HFFc6 (cell line): ENCODE measurements around the gene ERBB4. TPM values are rescaled to one million over a fixed set of nuclear protein-coding genes. Genes with fewer than 3 reads are reported as not detected.
"Not testable (repeated sequence)": the region's sequence is repeated elsewhere in the genome, so short reads cannot be mapped to it uniquely, and the experiment has no call there.

Source experiments
- DNase-seq: peaks from one replicate; pipeline ENCODE4 v3.0.0-alpha.2; 2018
- H3K27ac Mint-ChIP-seq: 2 replicates; pipeline ENCODE4 v1.8.0; 2020; ENCODE audit warnings: mild to moderate bottlenecking, mixed read lengths
- H3K27me3 Mint-ChIP-seq: 2 replicates; pipeline ENCODE4 v1.8.0; 2021; ENCODE audit warnings: mild to moderate bottlenecking, moderate library complexity, mixed read lengths; ENCODE audit not compliant: insufficient read depth
- H3K36me3 Mint-ChIP-seq: 2 replicates; pipeline ENCODE4 v1.8.0; 2021; ENCODE audit warnings: low read depth, mixed read lengths
- H3K4me1 Mint-ChIP-seq: 2 replicates; pipeline ENCODE4 v1.8.0; 2020; ENCODE audit warnings: low read depth, mixed read lengths
- H3K4me3 Mint-ChIP-seq: 2 replicates; pipeline ENCODE4 v1.8.0; 2020; ENCODE audit warnings: mild to moderate bottlenecking, moderate library complexity, mixed read lengths
- H3K9me3 Mint-ChIP-seq: 2 replicates; pipeline ENCODE4 v1.8.0; 2020; ENCODE audit warnings: mild to moderate bottlenecking, mixed read lengths
- total RNA-seq, 6 experiments: library from RNA; stranded (reverse); fragmentation: NEBNext Ultra II Directional; extraction: Animal tissue kit (Norgen Biotek cat#: 25700); gene quantifications; 2 replicates in 1 of 6; 3 replicates in 5 of 6; pipeline ENCODE4 v1.2.3, GENCODE V29; 2021
- TF ChIP-seq, protein P1 (sequence below): fragments of 200-600 bp; sonication (generic); IDR thresholded peaks from 2 replicates; pipeline ENCODE4 v1.5.0; 2021; ENCODE audit warnings: antibody characterized with exemption, mild to moderate bottlenecking

The ERBB4 gene
- total RNA-seq, 6 experiments from 2014 or later: not detected

DNA sequence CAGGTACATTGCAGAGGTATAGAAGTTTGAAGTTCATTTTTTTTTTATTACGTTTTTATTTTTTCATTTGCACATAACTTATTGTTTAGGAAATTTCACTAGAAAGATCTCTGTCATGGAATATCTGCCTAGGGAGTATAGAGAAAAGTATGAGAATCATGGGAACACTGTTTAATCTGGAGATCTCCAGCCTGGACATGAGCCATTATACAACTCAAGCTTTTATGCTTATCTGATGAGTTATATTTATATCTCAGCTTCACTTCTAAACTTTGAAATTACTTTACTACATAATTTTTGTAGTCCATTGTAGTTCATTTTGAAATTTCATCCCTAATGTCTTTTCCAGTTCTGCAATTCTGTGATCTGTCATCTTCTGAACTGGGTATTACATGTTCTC is 515.6 kb downstream of the ERBB4 start:
- H3K36me3 Mint-ChIP-seq: peaks cover 4% of the 10 kb centered on the region; the same call in 1 of the 2 replicates
- TF ChIP-seq, protein P1, sequence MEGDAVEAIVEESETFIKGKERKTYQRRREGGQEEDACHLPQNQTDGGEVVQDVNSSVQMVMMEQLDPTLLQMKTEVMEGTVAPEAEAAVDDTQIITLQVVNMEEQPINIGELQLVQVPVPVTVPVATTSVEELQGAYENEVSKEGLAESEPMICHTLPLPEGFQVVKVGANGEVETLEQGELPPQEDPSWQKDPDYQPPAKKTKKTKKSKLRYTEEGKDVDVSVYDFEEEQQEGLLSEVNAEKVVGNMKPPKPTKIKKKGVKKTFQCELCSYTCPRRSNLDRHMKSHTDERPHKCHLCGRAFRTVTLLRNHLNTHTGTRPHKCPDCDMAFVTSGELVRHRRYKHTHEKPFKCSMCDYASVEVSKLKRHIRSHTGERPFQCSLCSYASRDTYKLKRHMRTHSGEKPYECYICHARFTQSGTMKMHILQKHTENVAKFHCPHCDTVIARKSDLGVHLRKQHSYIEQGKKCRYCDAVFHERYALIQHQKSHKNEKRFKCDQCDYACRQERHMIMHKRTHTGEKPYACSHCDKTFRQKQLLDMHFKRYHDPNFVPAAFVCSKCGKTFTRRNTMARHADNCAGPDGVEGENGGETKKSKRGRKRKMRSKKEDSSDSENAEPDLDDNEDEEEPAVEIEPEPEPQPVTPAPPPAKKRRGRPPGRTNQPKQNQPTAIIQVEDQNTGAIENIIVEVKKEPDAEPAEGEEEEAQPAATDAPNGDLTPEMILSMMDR: no peak
- H3K27ac Mint-ChIP-seq: no peak overlapping the region
- H3K27me3 Mint-ChIP-seq: no peaks in the 10 kb centered on the region
- peaks cover 30% of the 10 kb centered on the region for H3K4me1 Mint-ChIP-seq
- H3K9me3 Mint-ChIP-seq: 0 out of 2 replicates have a peak, but pooled peaks cover 3% of the 10 kb centered on the region
- DNase-seq: peak; percentile 28
- H3K4me3 Mint-ChIP-seq: no peak overlapping the region

DNA sequence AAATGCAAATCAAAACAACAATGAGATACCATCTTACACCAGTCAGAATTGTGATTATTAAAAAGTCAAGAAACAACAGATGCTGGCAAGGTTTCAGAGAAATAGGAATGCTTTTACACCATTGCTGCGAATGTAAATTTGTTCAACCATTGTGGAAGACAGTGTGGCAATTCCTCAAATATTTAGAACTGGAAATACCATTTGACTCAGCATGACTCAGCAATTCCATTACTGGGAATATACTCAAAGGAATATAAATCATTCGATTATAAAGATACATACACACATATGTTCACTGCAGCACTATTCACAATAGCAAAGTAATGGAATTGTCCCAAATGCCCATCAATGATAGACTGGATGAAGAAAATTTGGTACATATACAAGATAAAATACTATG is 516.7 kb downstream of the ERBB4 start:
- 0 out of 2 replicates have a peak, but pooled peaks cover 3% of the 10 kb centered on the region for H3K9me3 Mint-ChIP-seq
- H3K4me1 Mint-ChIP-seq: peaks cover 32% of the 10 kb centered on the region
- peak overlapping the region; percentile 78 for H3K27ac Mint-ChIP-seq
- H3K4me3 Mint-ChIP-seq: peak overlapping the region; percentile 45
- H3K27me3 Mint-ChIP-seq: no peaks in the 10 kb centered on the region
- DNase-seq: peak; percentile 84
- H3K36me3 Mint-ChIP-seq: peaks cover 4% of the 10 kb centered on the region; the same call in 1 of the 2 replicates
- TF ChIP-seq, protein P1: no peak

DNA sequence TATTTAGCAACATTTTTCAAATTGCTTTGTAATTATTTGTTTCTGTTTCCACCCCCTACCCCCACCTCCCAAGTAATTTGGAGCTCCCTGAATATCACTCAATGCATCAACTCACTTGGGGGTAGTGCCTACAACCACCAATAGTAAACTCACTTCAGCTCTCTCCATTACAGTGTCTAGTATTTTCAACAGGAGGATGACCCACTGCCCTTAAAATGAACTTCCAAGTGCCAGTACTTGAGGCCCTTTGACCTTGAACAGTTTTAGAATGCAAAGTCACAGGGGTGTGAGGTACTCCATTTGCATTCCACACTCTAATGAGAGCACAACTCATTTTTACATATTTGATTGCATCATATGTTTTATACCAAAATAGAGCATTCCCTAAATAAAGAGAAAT is 523.0 kb downstream of the ERBB4 start:
- TF ChIP-seq, protein P1: no peak
- Mint-ChIP-seq H3K9me3 (no peaks in the 10 kb centered on the region; the same call in none of the 2 replicates), H3K4me1 (peaks cover 23% of the 10 kb centered on the region), H3K27me3 (no peaks in the 10 kb centered on the region; the same call in 1 of the 2 replicates), H3K27ac (no peak overlapping the region), H3K4me3 (no peak overlapping the region), H3K36me3 (no peaks in the 10 kb centered on the region)
- DNase-seq: no peak

DNA sequence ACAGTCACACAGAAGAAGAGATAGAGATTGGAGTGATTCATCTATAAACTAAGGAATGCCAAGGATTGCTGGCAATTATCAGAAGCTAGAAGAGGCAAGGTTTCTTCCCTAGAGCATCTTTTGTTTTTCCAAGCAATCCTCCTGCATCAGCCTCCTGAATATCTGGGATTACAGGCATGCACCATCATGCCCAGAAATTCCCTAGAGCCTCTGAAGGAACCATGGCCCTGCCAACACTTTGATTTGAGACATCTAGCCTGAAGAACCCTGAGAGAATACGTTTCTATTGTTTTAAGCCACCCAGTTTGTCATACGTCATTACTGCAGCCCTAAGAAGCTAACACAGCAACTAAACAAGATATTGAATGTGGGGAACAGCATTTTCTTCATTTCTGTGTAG is 525.0 kb downstream of the ERBB4 start:
- Mint-ChIP-seq H3K4me3 (no peak overlapping the region), H3K9me3 (no peaks in the 10 kb centered on the region; the same call in none of the 2 replicates), H3K4me1 (peaks cover 23% of the 10 kb centered on the region), H3K27ac (no peak overlapping the region), H3K27me3 (no peaks in the 10 kb centered on the region; the same call in 1 of the 2 replicates), H3K36me3 (no peaks in the 10 kb centered on the region)
- TF ChIP-seq, protein P1: no peak
- DNase-seq: no peak

DNA sequence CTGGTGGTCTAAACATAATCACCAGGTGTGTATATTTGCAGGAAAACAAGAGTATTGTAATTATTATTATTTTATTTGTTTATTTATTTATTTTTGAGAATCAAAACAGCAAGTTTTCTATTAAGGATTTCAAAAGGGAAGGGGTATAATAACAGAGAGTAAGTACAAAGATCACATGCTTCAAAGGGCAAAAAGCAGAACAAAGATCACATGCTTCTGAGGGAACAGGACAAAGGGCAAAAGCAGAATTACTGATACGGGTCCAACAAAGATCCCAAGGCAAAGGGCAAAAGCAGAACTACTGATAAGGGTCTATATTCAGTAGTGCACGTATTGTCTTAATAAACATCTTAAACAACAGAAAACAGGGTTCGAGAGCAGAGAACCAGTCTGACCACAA is 528.3 kb downstream of the ERBB4 start:
- not testable (repeated sequence) for H3K27me3 Mint-ChIP-seq, H3K27ac Mint-ChIP-seq, H3K36me3 Mint-ChIP-seq, H3K4me3 Mint-ChIP-seq, H3K9me3 Mint-ChIP-seq, DNase-seq
- H3K4me1 Mint-ChIP-seq: peaks cover 14% of the 10 kb centered on the region

DNA sequence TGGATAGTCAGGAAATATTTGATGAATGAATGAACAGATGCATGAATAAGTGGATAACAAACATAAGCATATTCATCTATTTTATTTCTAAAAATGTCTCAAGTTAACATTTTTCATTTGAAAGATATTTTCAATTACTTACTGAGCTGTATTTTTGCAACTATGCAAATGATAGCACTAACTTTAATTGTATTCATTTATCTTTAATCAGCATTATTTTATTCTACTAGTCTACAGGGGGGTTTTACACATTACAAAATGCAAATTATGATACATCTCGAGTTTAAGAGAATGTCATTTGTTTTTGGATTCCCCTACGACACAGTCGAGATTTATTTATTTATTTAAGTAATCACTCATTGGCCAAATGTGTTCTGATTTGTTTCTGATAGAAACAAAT is 530.6 kb downstream of the ERBB4 start:
- Mint-ChIP-seq H3K9me3 (peaks cover 1% of the 10 kb centered on the region), H3K27me3 (no peaks in the 10 kb centered on the region), H3K4me3 (no peak overlapping the region), H3K4me1 (peaks cover under 1% of the 10 kb centered on the region; the same call in 1 of the 2 replicates), H3K27ac (no peak overlapping the region), H3K36me3 (no peaks in the 10 kb centered on the region)
- TF ChIP-seq, protein P1: no peak
- DNase-seq: no peak
